GM23338 (cell line): Measurements from ENCODE around the gene MAST2. TPM values are rescaled to one million over a fixed set of nuclear protein-coding genes. Genes with fewer than 3 reads are reported as not detected.

Experiments
- ATAC-seq: fragments of 200-7000 bp; cut with Tn5 transposase; 3 replicates; pipeline ENCODE4 v1.9.1; 2020
- DNase-seq: peaks from one replicate; pipeline ENCODE4 v3.0.0-alpha.2; 2015; ENCODE audit warnings: low spot score
- H2AFZ ChIP-seq: fragments of 200-600 bp; sonication (generic); 2 replicates; pipeline ENCODE4 v1.8.0; 2016; ENCODE audit warnings: antibody characterized with exemption, mild to moderate bottlenecking, moderate library complexity
- H3F3A ChIP-seq: fragments of 200-600 bp; sonication (generic); replicated peaks from 2 replicates; pipeline ENCODE4 v1.8.0; 2017; ENCODE audit warnings: antibody characterized with exemption, mixed run types, low read depth
- H3K27ac ChIP-seq: fragments of 200-600 bp; sonication (generic); 2 replicates; pipeline ENCODE4 v1.6.1; 2016; ENCODE audit warnings: low read depth
- H3K27me3 ChIP-seq: fragments of 200-600 bp; sonication (generic); 2 replicates; pipeline ENCODE4 v1.8.0; 2016; ENCODE audit warnings: mild to moderate bottlenecking, mixed run types, moderate library complexity; ENCODE audit not compliant: insufficient read depth
- H3K36me3 ChIP-seq: fragments of 200-600 bp; sonication (generic); 2 replicates; pipeline ENCODE4 v1.8.0; 2016; ENCODE audit warnings: mild to moderate bottlenecking; ENCODE audit not compliant: insufficient read depth
- H3K4me1 ChIP-seq: fragments of 200-600 bp; sonication (generic); 2 replicates; pipeline ENCODE4 v1.8.0; 2016; ENCODE audit warnings: mild to moderate bottlenecking, moderate library complexity; ENCODE audit not compliant: insufficient read depth
- H3K4me2 ChIP-seq: fragments of 200-600 bp; sonication (generic); 2 replicates; pipeline ENCODE4 v1.7.1; 2017; ENCODE audit warnings: mixed run types
- H3K4me3 ChIP-seq: fragments of 200-600 bp; sonication (generic); 2 replicates; pipeline ENCODE4 v1.6.1; 2016; ENCODE audit warnings: mixed run types
- H3K79me2 ChIP-seq: fragments of 200-600 bp; sonication (generic); replicated peaks from 2 replicates; pipeline ENCODE4 v1.8.0; 2017; ENCODE audit warnings: mild to moderate bottlenecking; ENCODE audit not compliant: insufficient read depth
- H3K9me2 ChIP-seq: fragments of 200-600 bp; sonication (generic); 2 replicates; pipeline ENCODE4 v1.8.0; 2017; ENCODE audit not compliant: insufficient read depth
- H4K20me1 ChIP-seq: fragments of 200-600 bp; sonication (generic); replicated peaks from 2 replicates; pipeline ENCODE4 v1.8.0; 2017; ENCODE audit warnings: mild to moderate bottlenecking; ENCODE audit not compliant: insufficient read depth
- H3K27ac Mint-ChIP-seq: 2 replicates; pipeline ENCODE4 v1.8.0; 2020; ENCODE audit warnings: inconsistent platforms, mild to moderate bottlenecking, moderate library complexity, mixed read lengths
- H3K27me3 Mint-ChIP-seq: 3 replicates; pipeline ENCODE4 v1.8.0; 2022; ENCODE audit warnings: low read depth, mild to moderate bottlenecking, moderate library complexity, mixed read lengths, inconsistent platforms; ENCODE audit not compliant: insufficient read depth, poor library complexity
- H3K36me3 Mint-ChIP-seq: 3 replicates; pipeline ENCODE4 v1.8.0; 2021; ENCODE audit warnings: low read depth, mild to moderate bottlenecking, inconsistent platforms, moderate library complexity, mixed read lengths
- H3K4me1 Mint-ChIP-seq: 3 replicates; pipeline ENCODE4 v1.8.0; 2020; ENCODE audit warnings: mild to moderate bottlenecking, inconsistent platforms, mixed read lengths
- H3K4me3 Mint-ChIP-seq: 3 replicates; pipeline ENCODE4 v1.8.0; 2021; ENCODE audit warnings: moderate library complexity, mild to moderate bottlenecking, inconsistent platforms, mixed read lengths
- H3K9me3 Mint-ChIP-seq: 3 replicates; pipeline ENCODE4 v1.8.0; 2020; ENCODE audit warnings: moderate library complexity, mild to moderate bottlenecking, inconsistent platforms, mixed read lengths
- CREB1 ChIP-seq: fragments of 250-450 bp; sonication (Bioruptor Pico); IDR thresholded peaks from 2 replicates; pipeline ENCODE4 v1.5.0; 2020; ENCODE audit warnings: low read depth, mild to moderate bottlenecking, moderate library complexity
- EZH2 ChIP-seq: fragments of 200-600 bp; sonication (generic); IDR thresholded peaks from one replicate; pipeline ENCODE4 v1.8.0; 2017; ENCODE audit warnings: antibody characterized with exemption, mild to moderate bottlenecking, low read depth; ENCODE audit not compliant: unreplicated experiment
- JUNB ChIP-seq: IDR thresholded peaks from one replicate; pipeline ENCODE4 v1.6.1; 2016; ENCODE audit warnings: antibody characterized with exemption; ENCODE audit not compliant: unreplicated experiment
- STAT1 ChIP-seq: IDR thresholded peaks from one replicate; pipeline ENCODE4 v1.6.1; 2016; ENCODE audit warnings: antibody characterized with exemption; ENCODE audit not compliant: unreplicated experiment
- ZNF462 ChIP-seq: fragments of 250-450 bp; sonication (Bioruptor Pico); IDR thresholded peaks from 2 replicates; pipeline ENCODE4 v1.5.0; 2020; ENCODE audit warnings: mild to moderate bottlenecking, moderate library complexity
- polyA plus RNA-seq: library from polyadenylated mRNA; unstranded; fragments of >200 nt; fragmentation: Nextera tagmentation; extraction: Ambion mirVana; gene quantifications from 2 replicates; pipeline ENCODE4 v1.2.1, GENCODE V29; 2016
- total RNA-seq: library from RNA; depleted of rRNA; stranded (reverse); fragments of >200 nt; shearing (Covaris generic); gene quantifications from 2 replicates; pipeline ENCODE4 v1.2.3, GENCODE V29; 2014
- TF ChIP-seq, protein P1 (sequence below), 2 experiments: fragments of 200-600 bp in 1 of 2; sonication (generic) in 1 of 2; conservative IDR thresholded peaks; 2 replicates each; pipeline versions ENCODE4 v1.5.1 to v1.6.1; 2016 to 2017; ENCODE audit warnings: antibody characterized with exemption in 2 of 2, low read depth in 2 of 2, mild to moderate bottlenecking in 2 of 2, moderate library complexity in 1 of 2

Gene MAST2
- total and polyA plus RNA-seq, 2 experiments from 2014 or later: 11.5 to 57.7 TPM

GRCh38 chr1:45762291-45762690 is 41.1 kb upstream of the MAST2 start (continued):
- TF ChIP-seq ZNF462 (CRISPR knock-in tag) (no peak), JUNB (no peak), EZH2 (no peak), CREB1 (CRISPR knock-in tag) (no peak)

DNA sequence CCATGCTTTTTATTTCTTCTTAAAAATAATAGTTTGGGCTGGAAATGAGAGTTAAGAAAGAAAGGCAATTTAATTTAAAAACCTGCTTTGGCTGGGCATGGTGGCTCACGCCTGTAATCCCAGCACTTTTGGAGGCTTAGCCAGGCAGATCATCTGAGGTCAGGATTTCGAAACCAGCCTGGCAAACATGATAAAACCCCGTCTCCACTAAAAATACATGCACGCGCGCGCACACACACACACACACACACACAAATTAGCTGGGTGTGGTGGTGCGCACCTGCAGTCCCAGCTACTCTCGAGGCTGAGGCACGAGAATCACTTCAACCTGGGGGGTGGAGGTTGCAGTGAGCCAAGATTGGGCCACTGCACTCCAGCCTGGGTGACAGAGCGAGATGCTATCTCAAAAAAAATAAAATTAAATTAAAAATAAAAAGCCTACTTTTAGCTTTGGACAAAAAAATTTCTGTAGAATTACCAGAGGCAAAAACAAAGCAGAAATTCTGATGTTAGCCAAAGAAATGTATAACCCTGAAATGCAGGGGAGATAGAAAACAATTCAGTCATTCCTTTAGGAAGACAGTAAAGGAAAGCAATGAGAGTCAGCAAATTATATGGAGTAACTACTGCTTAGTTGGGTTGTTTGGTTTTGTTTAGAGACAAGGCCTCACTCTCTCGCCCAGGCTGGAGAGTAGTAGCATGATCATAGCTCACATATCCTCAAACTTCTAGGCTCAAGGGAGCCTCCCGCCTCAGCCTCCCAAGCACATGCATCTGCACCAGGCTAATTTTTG is 37.2 kb upstream of the MAST2 start:
- peaks cover 12% of the 10 kb centered on the region; the same call in 2 of the 3 replicates for H3K9me3 Mint-ChIP-seq
- Histone ChIP-seq H3K4me2 (no peak overlapping the region), H2AFZ (no peak overlapping the region), H3K4me3 (no peak overlapping the region), H4K20me1 (no peaks in the 10 kb centered on the region), H3K79me2 (no peaks in the 10 kb centered on the region), H3K27ac (no peak overlapping the region), H3F3A (no peaks in the 10 kb centered on the region), H3K27me3 (no peaks in the 10 kb centered on the region), H3K36me3 (no peaks in the 10 kb centered on the region), H3K4me1 (no peaks in the 10 kb centered on the region), H3K9me2 (no peaks in the 10 kb centered on the region)
- H3K36me3 Mint-ChIP-seq: no peaks in the 10 kb centered on the region
- H3K27me3 Mint-ChIP-seq: no peaks in the 10 kb centered on the region
- peaks cover 2% of the 10 kb centered on the region; the same call in 1 of the 3 replicates for H3K4me1 Mint-ChIP-seq
- ATAC-seq: no peak
- no peak overlapping the region for H3K4me3 Mint-ChIP-seq
- DNase-seq: no peak
- no peak overlapping the region for H3K27ac Mint-ChIP-seq
- TF ChIP-seq, protein P1, sequence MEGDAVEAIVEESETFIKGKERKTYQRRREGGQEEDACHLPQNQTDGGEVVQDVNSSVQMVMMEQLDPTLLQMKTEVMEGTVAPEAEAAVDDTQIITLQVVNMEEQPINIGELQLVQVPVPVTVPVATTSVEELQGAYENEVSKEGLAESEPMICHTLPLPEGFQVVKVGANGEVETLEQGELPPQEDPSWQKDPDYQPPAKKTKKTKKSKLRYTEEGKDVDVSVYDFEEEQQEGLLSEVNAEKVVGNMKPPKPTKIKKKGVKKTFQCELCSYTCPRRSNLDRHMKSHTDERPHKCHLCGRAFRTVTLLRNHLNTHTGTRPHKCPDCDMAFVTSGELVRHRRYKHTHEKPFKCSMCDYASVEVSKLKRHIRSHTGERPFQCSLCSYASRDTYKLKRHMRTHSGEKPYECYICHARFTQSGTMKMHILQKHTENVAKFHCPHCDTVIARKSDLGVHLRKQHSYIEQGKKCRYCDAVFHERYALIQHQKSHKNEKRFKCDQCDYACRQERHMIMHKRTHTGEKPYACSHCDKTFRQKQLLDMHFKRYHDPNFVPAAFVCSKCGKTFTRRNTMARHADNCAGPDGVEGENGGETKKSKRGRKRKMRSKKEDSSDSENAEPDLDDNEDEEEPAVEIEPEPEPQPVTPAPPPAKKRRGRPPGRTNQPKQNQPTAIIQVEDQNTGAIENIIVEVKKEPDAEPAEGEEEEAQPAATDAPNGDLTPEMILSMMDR (conservative IDR thresholded peaks at IDR 0.05; ENCODE audit: low read depth in 2 of 2): no peak
- TF ChIP-seq ZNF462 (CRISPR knock-in tag) (no peak), EZH2 (no peak), CREB1 (CRISPR knock-in tag) (no peak), STAT1 (no peak)
